Naive thymus-derived CD4-positive, alpha-beta T cell (primary cell): Measurements from ENCODE around the gene PBX2. TPM values are rescaled to one million over a fixed set of nuclear protein-coding genes. Genes with fewer than 3 reads are reported as not detected.
A peak's percentile ranks its signal among the peaks of the same experiment; 100 is the strongest.

ENCODE experiments used
- ATAC-seq: fragments of 150-1000 bp; cut with Tn5 transposase; 2 replicates; pipeline ENCODE4 v1.10.0; 2021; ENCODE audit warnings: mild to moderate bottlenecking, moderate library complexity
- CTCF ChIA-PET: fragments of 350-600 bp; sonication (Branson Sonifier 250); formaldehyde crosslinking; loops from one replicate; lab custom pipeline; 2021; ENCODE audit warnings: antibody characterized with exemption; lab: Charles Lee
- POLR2A ChIA-PET: fragments of 350-600 bp; sonication (Branson Sonifier 250); formaldehyde crosslinking; loops from one replicate; lab custom pipeline; 2021; ENCODE audit warnings: antibody characterized with exemption, inconsistent platforms; lab: Charles Lee
- DNase-seq, 9 donors: peaks; one replicate each; pipeline versions ENCODE4 v3.0.0 to v3.0.0-alpha.2; 2020 to 2022; ENCODE audit warnings: mixed read lengths in 1 of 9
- H3K27ac ChIP-seq: one replicate; pipeline ENCODE4 v1.7.0; 2013; ENCODE audit warnings: mild to moderate bottlenecking, low read depth, low read length, moderate library complexity
- H3K27me3 ChIP-seq, 2 donors: one replicate each; pipeline ENCODE4 v1.7.0; 2013; ENCODE audit warnings: low read length in 2 of 2, mild to moderate bottlenecking in 2 of 2, moderate library complexity in 2 of 2; ENCODE audit not compliant: control insufficient read depth in 2 of 2, insufficient read depth in 2 of 2
- H3K36me3 ChIP-seq, 3 experiments: 1 replicate in 2 of 3; 2 replicates in 1 of 3; pipeline ENCODE4 v1.7.0; 2013; ENCODE audit warnings: low read length in 3 of 3, mild to moderate bottlenecking in 3 of 3, moderate library complexity in 1 of 3; ENCODE audit not compliant: insufficient read depth in 3 of 3, control insufficient read depth in 2 of 3
- H3K4me1 ChIP-seq, 2 donors: one replicate each; pipeline ENCODE4 v1.7.0; 2013; ENCODE audit warnings: low read length in 2 of 2, mild to moderate bottlenecking in 2 of 2, moderate library complexity in 1 of 2; ENCODE audit not compliant: control insufficient read depth in 2 of 2, insufficient read depth in 2 of 2
- H3K4me3 ChIP-seq: 2 replicates; pipeline ENCODE4 v1.7.0; 2013; ENCODE audit warnings: mild to moderate bottlenecking, low read length
- H3K9me3 ChIP-seq, 3 experiments: 1 replicate in 2 of 3; 2 replicates in 1 of 3; pipeline ENCODE4 v1.7.0; 2013; ENCODE audit warnings: low read length in 3 of 3; ENCODE audit not compliant: control insufficient read depth in 2 of 3
- H3K27ac Mint-ChIP-seq, 9 donors: one replicate each; pipeline ENCODE4 v1.8.0; 2020 to 2022; ENCODE audit warnings: mixed read lengths in 9 of 9, mild to moderate bottlenecking in 8 of 9, moderate library complexity in 5 of 9, inconsistent platforms in 2 of 9
- H3K27me3 Mint-ChIP-seq, 5 donors: one replicate each; pipeline ENCODE4 v1.8.0; 2021 to 2022; ENCODE audit warnings: mixed read lengths in 5 of 5, mild to moderate bottlenecking in 1 of 5
- H3K36me3 Mint-ChIP-seq, 5 donors: one replicate each; pipeline ENCODE4 v1.8.0; 2020 to 2022; ENCODE audit warnings: mixed read lengths in 5 of 5, mild to moderate bottlenecking in 3 of 5, inconsistent platforms in 1 of 5
- H3K4me1 Mint-ChIP-seq, 7 donors: one replicate each; pipeline ENCODE4 v1.8.0; 2020 to 2022; ENCODE audit warnings: mixed read lengths in 7 of 7, mild to moderate bottlenecking in 3 of 7, inconsistent platforms in 1 of 7
- H3K4me3 Mint-ChIP-seq, 10 donors: one replicate each; pipeline ENCODE4 v1.8.0; 2020 to 2022; ENCODE audit warnings: mild to moderate bottlenecking in 10 of 10, mixed read lengths in 10 of 10, moderate library complexity in 6 of 10, inconsistent platforms in 2 of 10
- H3K9me3 Mint-ChIP-seq, 11 donors: one replicate each; pipeline ENCODE4 v1.8.0; 2020 to 2022; ENCODE audit warnings: mixed read lengths in 11 of 11, mild to moderate bottlenecking in 4 of 11, inconsistent platforms in 1 of 11, moderate library complexity in 1 of 11
- intact Hi-C, 2 donors: fragments of 100-400 bp; cut with micrococcal nuclease; formaldehyde crosslinking; loops; one replicate each; pipeline ENCODE4 v1.15.1; 2023
- polyA plus RNA-seq, 2 donors: library from polyadenylated mRNA; unstranded; fragments of 300-500 nt; fragmentation: Illumina TruSeq; gene quantifications; one replicate each; pipeline ENCODE4 v1.2.3, GENCODE V29; 2021
- total RNA-seq, 6 experiments: library from RNA in 5 of 6; stranded (reverse) in 5 of 6; gene quantifications; 1 replicate in 5 of 6; 2 replicates in 1 of 6; pipeline ENCODE4 v1.2.3 and lab custom pipeline; 2021 to 2026

The PBX2 gene
- total and polyA plus RNA-seq, 7 experiments from 2014 or later = 2.5 to 221 (median 108) TPM

- Mint-ChIP-seq H3K36me3 (peaks cover 9 to 32% (median 25%) of the 10 kb centered on the region in 5 donors), H3K4me3 (no peak overlapping the region), H3K27me3 (no peaks in the 10 kb centered on the region), H3K4me1 (peaks cover 44 to 73% (median 62%) of the 10 kb centered on the region in 7 donors), H3K9me3 (peaks cover 0 to 2% (median 0%) of the 10 kb centered on the region in 11 donors), H3K27ac (peak overlapping the region in 6 of 9 donors; percentile 14 to 84 (median 49))
- ChIA-PET POLR2A (interaction anchor here (0.8 to 8.1 kb wide), 4 partner anchors 8 to 789 kb away, joined by 3 to 259 read pairs (median 4); partner anchors contain the start of genes FKBPL, GPSM3 and PBX2), CTCF (interaction anchor here (0.5 to 1.3 kb wide), 3 partner anchors 10 to 105 kb away, joined by 3 to 4 read pairs (median 4); partner anchors contain the start of gene GPSM3)
- peaks cover 13 to 62% (median 24%) of the 10 kb centered on the region in 3 experiments for H3K36me3 ChIP-seq
- intact Hi-C loops = no loop called here
- H3K9me3 ChIP-seq = no peaks in the 10 kb centered on the region
- peak overlapping the region; percentile 29 for H3K27ac ChIP-seq
- H3K4me1 ChIP-seq = peaks cover 10 to 44% of the 10 kb centered on the region in 2 donors
- H3K27me3 ChIP-seq = no peaks in the 10 kb centered on the region
- DNase-seq (no peak), ATAC-seq (no peak)
- H3K4me3 ChIP-seq = no peak overlapping the region
Measured at GRCh38 chr6:32182555-32182981, 7.4 kb downstream of the PBX2 start.

- peaks cover 13 to 40% of the 10 kb centered on the region in 2 donors for H3K4me1 ChIP-seq
- no peaks in the 10 kb centered on the region for H3K27me3 ChIP-seq
- CTCF ChIA-PET = interaction anchor here (0.5 to 1.3 kb wide), 2 partner anchors 14 to 104 kb away, joined by 3 to 4 read pairs; no protein-coding TSS in a partner anchor
- H3K9me3 ChIP-seq = no peaks in the 10 kb centered on the region
- Mint-ChIP-seq H3K4me1 (peaks cover 44 to 73% (median 61%) of the 10 kb centered on the region in 7 donors), H3K27me3 (no peaks in the 10 kb centered on the region), H3K36me3 (peaks cover 5 to 26% (median 20%) of the 10 kb centered on the region in 5 donors), H3K9me3 (peaks cover 0 to 2% (median 0%) of the 10 kb centered on the region in 11 donors), H3K4me3 (no peak overlapping the region), H3K27ac (peak overlapping the region in 5 of 9 donors; percentile 45 to 80 (median 53))
- no peak for DNase-seq
- no peak for ATAC-seq
- H3K27ac ChIP-seq = peak overlapping the region; percentile 29
- no peak overlapping the region for H3K4me3 ChIP-seq
- POLR2A ChIA-PET = interaction anchor here (0.8 to 8.1 kb wide), 4 partner anchors 9 to 790 kb away, joined by 3 to 259 read pairs (median 4); partner anchors contain the start of genes FKBPL, GPSM3 and PBX2
- H3K36me3 ChIP-seq = peaks cover 7 to 56% (median 19%) of the 10 kb centered on the region in 3 experiments
- intact Hi-C loops = no loop called here
Measured at GRCh38 chr6:32181915-32182529, 8.0 kb downstream of the PBX2 start.

DNA sequence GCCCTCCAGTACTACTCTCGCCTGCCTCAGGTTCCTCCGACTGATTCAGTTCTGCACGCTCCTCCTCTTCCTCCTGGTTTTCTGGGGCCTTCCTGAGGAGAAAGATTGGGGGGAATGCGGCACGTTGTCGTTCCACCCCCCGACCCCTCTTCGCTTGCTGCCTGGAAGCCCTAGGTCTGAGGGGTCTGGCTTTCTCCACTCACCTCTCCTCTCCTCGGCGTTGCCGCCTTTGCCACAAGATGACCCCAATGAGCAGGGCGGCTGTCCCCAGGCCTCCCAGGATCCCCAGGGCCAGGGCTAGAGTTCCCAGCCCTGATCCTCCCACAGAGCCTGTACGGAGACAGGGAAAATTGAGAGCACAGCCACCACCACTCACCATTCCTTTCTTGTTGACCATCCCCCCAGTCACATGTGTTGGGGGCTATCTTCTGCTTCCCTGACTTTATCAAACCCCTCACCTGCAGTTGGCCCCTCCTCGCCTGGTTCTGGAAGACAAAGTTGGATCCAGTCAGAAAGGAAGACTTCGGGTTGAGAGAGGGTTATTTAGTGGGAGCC lies 8.8 kb downstream of the PBX2 start:
- H3K4me1 Mint-ChIP-seq = peaks cover 44 to 73% (median 61%) of the 10 kb centered on the region in 7 donors
- H3K9me3 Mint-ChIP-seq = peaks cover 0 to 3% (median 0%) of the 10 kb centered on the region in 11 donors
- no peaks in the 10 kb centered on the region for H3K27me3 ChIP-seq
- ChIA-PET POLR2A (interaction anchor here (5.4 to 8.1 kb wide), 2 partner anchors 10 to 52 kb away, joined by 36 to 259 read pairs; partner anchors contain the start of genes ATF6B, FKBPL, GPSM3 and PBX2), CTCF (no interaction called here)
- H3K4me3 Mint-ChIP-seq = peak overlapping the region in 3 of 10 donors; percentile 18 to 85 (median 34)
- H3K36me3 Mint-ChIP-seq = peaks cover 0 to 18% (median 14%) of the 10 kb centered on the region in 5 donors
- H3K27ac ChIP-seq = peak overlapping the region; percentile 47
- no peaks in the 10 kb centered on the region for H3K27me3 Mint-ChIP-seq
- H3K4me1 ChIP-seq = peaks cover 21 to 40% of the 10 kb centered on the region in 2 donors
- ATAC-seq (no peak), DNase-seq (no peak)
- no peaks in the 10 kb centered on the region for H3K9me3 ChIP-seq
- peaks cover 0 to 48% (median 17%) of the 10 kb centered on the region in 3 experiments for H3K36me3 ChIP-seq
- H3K27ac Mint-ChIP-seq = peak overlapping the region in 7 of 9 donors; percentile 45 to 99 (median 67)
- intact Hi-C loops = no loop called here
- no peak overlapping the region for H3K4me3 ChIP-seq

DNA sequence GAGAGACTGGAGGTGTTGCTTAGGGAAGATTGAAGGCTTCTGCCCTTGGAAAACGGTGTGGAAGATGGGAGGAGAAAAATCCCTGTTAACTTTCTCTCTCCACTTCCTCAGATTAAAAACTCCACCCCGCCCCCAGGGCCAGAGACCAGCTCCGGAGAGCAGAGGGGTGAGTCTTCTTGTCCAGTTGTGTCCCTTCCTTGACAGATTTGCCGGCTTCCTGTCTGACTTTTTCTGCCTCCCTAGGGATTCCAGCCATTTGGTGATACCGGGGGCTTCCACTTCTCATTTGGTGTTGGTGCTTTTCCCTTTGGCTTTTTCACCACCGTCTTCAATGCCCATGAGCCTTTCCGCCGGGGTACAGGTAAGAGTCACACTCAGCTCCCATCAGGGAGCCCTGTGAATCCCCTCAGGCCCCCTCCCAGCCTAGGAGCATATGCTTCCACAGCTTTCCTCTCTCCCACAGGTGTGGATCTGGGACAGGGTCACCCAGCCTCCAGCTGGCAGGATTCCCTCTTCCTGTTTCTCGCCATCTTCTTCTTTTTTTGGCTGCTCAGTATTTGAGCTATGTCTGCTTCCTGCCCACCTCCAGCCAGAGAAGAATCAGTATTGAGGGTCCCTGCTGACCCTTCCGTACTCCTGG lies 10.1 kb downstream of the PBX2 start:
- DNase-seq (no peak), ATAC-seq (no peak)
- no peaks in the 10 kb centered on the region for H3K27me3 ChIP-seq
- H3K4me1 ChIP-seq = peaks cover 31 to 48% of the 10 kb centered on the region in 2 donors
- Mint-ChIP-seq H3K4me3 (peak overlapping the region; percentile 37 to 97 (median 54)), H3K9me3 (peaks cover 0 to 3% (median 0%) of the 10 kb centered on the region in 11 donors), H3K27me3 (no peaks in the 10 kb centered on the region), H3K36me3 (peaks cover 0 to 12% (median 10%) of the 10 kb centered on the region in 5 donors), H3K27ac (peak overlapping the region in 8 of 9 donors; percentile 20 to 99 (median 70)), H3K4me1 (peaks cover 44 to 74% (median 59%) of the 10 kb centered on the region in 7 donors)
- no peak overlapping the region for H3K4me3 ChIP-seq
- intact Hi-C loops = loop anchor here (2.0 to 5.0 kb wide), 8 partner anchors 223 to 1563 kb away; partner anchors contain the start of genes BAG6 (in 1 of the 2), BRD2 (in 1 of the 2), CLIC1 (in 1 of the 2) and EHMT2 (in 1 of the 2)
- H3K9me3 ChIP-seq = no peaks in the 10 kb centered on the region
- H3K36me3 ChIP-seq = peaks cover 0 to 41% (median 17%) of the 10 kb centered on the region in 3 experiments
- POLR2A ChIA-PET = interaction anchor here (1.2 to 8.1 kb wide), 6 partner anchors 11 to 793 kb away, joined by 3 to 259 read pairs (median 4); partner anchors contain the start of genes ATF6B, FKBPL, GPSM3 and PBX2
- CTCF ChIA-PET = interaction anchor here (0.6 to 1.7 kb wide), 6 partner anchors 8 to 595 kb away, joined by 3 to 10 read pairs (median 5); partner anchors contain the start of gene GPSM3
- H3K27ac ChIP-seq = no peak overlapping the region

- POLR2A ChIA-PET = interaction anchor here (0.7 to 8.1 kb wide), 7 partner anchors 8 to 794 kb away, joined by 3 to 259 read pairs (median 4); partner anchors contain the start of genes ATF6B, FKBPL, GPSM3 and PBX2
- H3K4me3 Mint-ChIP-seq = peak overlapping the region; percentile 85 to 98 (median 95)
- no peak for ATAC-seq
Measured at GRCh38 chr6:32178547-32179440, 11.2 kb downstream of the PBX2 start.

More at GRCh38 chr6:32178547-32179440, 11.2 kb downstream of the PBX2 start:
- Mint-ChIP-seq H3K27me3 (no peaks in the 10 kb centered on the region), H3K9me3 (peaks cover 0 to 3% (median 0%) of the 10 kb centered on the region in 11 donors), H3K4me1 (peaks cover 55 to 82% (median 62%) of the 10 kb centered on the region in 7 donors), H3K27ac (peak overlapping the region; percentile 87 to 100 (median 95)), H3K36me3 (peaks cover 0 to 14% (median 10%) of the 10 kb centered on the region in 5 donors)
- intact Hi-C loops = loop anchor here (1.0 to 5.0 kb wide), 12 partner anchors 12 to 1561 kb away; partner anchors contain the start of genes PBX2 (in 2 of the 2), BAG6 (in 1 of the 2), BRD2 (in 1 of the 2) and CLIC1 (in 1 of the 2)
- Histone ChIP-seq H3K4me1 (peaks cover 31 to 54% of the 10 kb centered on the region in 2 donors), H3K36me3 (peaks cover 0 to 36% (median 17%) of the 10 kb centered on the region in 3 experiments), H3K27ac (peak overlapping the region; percentile 91), H3K27me3 (no peaks in the 10 kb centered on the region), H3K4me3 (peak overlapping the region; percentile 82), H3K9me3 (no peaks in the 10 kb centered on the region)
- CTCF ChIA-PET = interaction anchor here (0.8 to 1.7 kb wide), 5 partner anchors 9 to 580 kb away, joined by 3 to 10 read pairs (median 5); partner anchors contain the start of gene GPSM3
- DNase-seq = peak in 2 of 9 donors; percentile 14 to 36
